Glomerular visceral epithelial cell (primary cell): ENCODE measurements around the gene FGF14.

ENCODE experiments used
- DNase-seq: peaks from one replicate; pipeline ENCODE4 v3.0.0-alpha.2; 2016; ENCODE audit errors: extremely low spot score

The FGF14 gene

GRCh38 chr13:101792189-101792588, 609.7 kb downstream of the FGF14 start:
- DNase-seq, result no peak

DNA sequence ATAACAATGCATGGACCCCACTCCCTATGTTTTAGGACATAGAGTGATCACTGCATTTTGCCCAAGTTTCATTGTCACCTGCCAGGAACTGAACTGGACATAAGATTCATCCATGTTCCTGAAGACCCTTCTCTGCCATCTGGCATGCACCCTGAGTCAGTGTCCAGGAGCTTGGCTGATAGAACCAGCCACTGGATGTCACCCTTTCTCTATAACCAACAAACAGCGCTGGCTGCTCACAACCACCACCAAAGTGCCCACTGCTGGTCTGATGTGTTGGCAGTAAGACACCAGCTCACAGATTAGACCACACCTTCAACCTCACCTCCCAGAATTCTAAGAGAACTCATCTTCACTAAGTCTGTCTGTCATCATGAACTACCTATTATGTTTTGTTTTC, 616.0 kb downstream of the FGF14 start:
- peak; percentile 17 for DNase-seq

DNA sequence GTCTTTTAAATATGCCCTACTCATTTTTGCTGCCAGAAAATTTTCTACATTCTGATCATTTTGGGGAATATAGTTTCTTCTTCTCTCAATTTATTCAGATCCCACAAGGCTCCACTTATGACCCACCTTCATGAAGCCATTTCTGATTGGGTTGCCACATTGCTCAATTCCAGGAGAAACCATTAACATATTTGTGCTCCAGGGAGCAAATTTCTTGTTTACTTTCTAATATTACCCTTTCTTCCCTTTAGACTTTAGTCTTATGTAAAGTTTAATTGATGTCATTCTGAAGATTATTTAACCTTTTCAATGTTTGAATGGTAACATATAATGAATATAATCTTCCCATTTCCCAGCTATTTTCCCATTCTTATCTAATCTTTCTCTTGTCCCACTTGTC, 617.5 kb downstream of the FGF14 start:
- DNase-seq, result no peak

DNA sequence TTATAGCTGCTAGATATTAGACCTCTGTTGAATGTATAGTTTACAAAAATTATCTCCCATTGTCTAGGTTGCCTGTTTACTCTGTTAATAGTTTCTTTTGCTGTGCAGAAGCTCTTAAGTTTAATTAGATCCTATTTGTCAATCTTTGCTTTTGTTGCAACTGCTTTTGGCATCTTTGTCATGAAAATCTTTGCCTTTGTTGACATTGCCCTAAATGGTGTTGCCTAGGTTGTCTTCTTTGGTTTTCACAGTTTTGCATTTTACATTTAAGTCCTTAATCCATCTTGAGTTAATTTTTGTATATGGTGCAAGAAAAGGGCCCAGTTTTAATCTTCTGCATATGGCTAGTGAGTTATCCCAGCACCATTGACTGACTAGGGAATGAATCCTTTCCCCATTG, 618.3 kb downstream of the FGF14 start:
- DNase-seq, result no peak

GRCh38 chr13:101780211-101780610, 621.6 kb downstream of the FGF14 start:
- no peak for DNase-seq

DNA sequence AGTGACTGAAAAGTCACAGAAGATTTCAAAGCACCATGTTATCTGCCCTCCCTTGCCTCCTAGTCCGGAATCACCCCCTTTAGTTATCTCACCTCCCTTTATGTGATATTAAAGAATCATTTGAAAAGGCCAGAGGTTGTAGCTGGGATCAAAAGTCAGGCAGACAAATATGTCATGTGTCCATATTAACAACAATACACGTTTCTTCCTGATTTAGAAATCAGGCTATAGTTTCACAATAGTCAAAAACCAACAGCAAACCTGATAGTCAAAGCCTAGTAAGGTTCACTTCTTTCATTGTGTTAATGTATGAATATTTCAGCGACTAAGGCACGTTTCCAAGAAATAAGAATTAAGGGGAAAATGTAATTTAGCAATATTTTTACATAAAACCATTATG, 622.7 kb downstream of the FGF14 start:
- no peak for DNase-seq

GRCh38 chr13:101775267-101775666, 626.6 kb downstream of the FGF14 start:
- DNase-seq, result no peak

DNA sequence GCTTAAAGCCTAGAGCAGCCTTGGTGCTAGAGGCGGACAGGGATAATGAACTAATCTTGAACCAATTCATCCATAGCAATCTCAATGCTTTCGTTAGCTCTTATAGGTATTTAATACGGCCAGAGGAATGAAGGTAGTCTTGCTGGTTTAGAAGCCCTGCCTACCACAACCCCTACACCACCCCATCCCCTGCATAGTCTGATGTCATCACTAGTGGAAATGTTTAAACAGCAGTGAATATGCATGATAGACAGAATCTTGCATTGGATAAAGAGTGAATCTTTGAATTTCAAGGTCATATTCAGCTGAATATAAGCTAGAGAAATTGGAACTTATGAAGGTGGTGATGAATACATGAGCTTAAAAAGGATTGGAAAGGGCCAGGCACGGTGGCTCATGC, 627.5 kb downstream of the FGF14 start:
- no peak for DNase-seq

- DNase-seq, result no peak
Observed at GRCh38 chr13:101773062-101773461, 628.8 kb downstream of the FGF14 start.

GRCh38 chr13:101767131-101767530, 634.7 kb downstream of the FGF14 start:
- DNase-seq, result no peak

GRCh38 chr13:101763191-101763590, 638.7 kb downstream of the FGF14 start:
- DNase-seq, result no peak

- peak; percentile 33 for DNase-seq
Observed at GRCh38 chr13:101757446-101758039, 644.3 kb downstream of the FGF14 start.

DNA sequence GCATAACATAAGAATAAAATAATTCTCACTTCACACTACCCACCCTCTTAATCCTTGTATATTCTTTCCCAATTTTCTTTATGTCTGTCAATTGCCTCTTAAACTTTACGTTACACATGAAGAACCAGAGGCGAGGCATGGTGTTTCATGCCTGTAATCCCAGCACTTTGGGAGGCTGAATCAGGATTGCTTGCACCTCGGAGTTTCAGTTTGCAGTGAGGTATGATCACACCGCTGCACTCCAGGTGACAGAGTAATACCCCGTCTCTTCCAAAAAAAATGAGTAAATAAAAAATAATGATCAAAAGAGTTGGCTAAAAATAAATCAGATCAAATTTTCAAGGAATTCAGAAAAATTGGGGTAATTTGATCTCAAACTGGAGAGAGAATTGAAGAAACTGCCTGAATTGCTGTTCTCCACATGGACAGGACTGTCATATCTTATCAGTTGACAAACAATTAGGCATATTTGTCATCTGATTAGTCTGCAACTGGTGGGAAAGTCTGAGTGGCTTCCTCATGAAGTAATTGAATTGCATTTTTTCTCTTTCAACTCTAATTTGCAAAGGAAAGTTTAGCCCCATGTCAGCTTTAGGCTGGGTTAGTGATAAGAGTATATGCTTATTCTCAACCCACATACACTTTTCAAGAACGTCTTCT, 646.5 kb downstream of the FGF14 start:
- no peak for DNase-seq

DNA sequence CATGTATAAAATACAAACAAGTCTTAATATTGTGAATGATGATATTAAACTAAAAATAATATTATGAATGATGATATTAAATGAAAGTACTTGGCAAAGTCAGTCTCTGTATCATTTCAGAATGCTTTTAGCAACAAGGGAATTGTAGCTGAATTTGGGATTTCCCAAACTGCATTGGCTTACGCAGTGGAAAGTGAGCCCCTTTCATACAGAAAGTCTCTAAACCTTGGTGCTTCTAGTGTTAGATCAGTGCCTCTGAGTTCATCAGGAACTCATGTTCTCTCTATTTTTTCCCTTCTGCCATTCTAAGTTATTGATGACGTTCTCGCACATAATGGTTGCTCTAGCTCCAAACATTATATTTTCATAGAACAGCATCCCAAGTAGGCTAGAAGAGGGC, 649.4 kb downstream of the FGF14 start:
- no peak for DNase-seq

GRCh38 chr13:101751488-101751887, 650.4 kb downstream of the FGF14 start:
- DNase-seq, result no peak

GRCh38 chr13:101749584-101749983, 652.3 kb downstream of the FGF14 start:
- DNase-seq, result no peak

DNA sequence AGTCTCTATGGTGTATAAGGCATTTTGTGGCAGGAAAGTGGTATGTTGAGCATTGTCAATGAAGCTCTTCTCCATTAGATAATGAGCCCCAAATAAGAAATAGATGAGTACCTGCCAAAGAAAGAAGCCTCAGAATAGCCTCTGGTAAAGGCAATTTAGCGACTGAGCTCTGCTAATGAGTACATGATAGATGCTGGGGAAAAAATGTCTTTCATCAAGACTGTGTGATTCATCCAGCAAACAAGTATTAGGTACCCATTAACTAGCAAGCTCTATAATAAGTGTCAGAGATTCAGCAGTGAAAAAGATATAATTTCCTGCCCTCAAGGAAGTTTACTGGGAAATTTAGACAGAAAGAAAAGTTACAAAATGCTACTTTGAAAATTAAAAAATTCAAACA, 654.8 kb downstream of the FGF14 start:
- peak; percentile 17 for DNase-seq

- DNase-seq, result no peak
Observed at GRCh38 chr13:101746513-101746912, 655.3 kb downstream of the FGF14 start.

- DNase-seq, result peak; percentile 7
Observed at GRCh38 chr13:101739382-101740178, 662.3 kb downstream of the FGF14 start.

- no peak for DNase-seq
Observed at GRCh38 chr13:101738336-101738735, 663.5 kb downstream of the FGF14 start.

- DNase-seq, result no peak
Observed at GRCh38 chr13:101736566-101736965, 665.3 kb downstream of the FGF14 start.

DNA sequence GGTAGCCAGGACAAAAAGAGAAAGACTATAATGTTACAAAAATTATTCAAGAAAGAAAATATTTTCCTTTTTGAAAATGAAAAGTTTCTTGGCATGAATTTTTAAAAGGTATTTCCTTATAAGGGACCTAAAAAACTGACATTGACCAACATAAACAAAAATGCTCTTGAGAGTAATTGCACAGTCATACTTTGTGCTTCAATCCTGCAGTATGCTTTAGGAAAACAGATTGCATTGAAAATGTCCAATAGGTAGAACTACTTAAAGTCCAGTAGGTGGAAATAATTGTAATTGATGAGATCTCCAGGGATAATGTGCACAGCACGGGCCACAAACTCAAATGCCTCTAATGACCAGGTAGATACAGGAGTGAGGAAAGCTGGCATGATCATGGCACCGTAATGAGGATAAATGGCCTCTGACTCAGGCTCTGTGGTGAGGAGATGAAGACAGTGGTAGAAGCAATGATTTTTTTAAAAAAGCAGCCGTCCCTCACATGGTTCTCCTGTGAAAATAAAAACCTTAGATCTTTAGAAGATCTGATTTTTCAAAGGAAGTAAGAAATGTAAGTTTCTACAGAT, 671.3 kb downstream of the FGF14 start:
- no peak for DNase-seq

- DNase-seq, result no peak
Observed at GRCh38 chr13:101728615-101729014, 673.2 kb downstream of the FGF14 start.
